ENCODE data around the gene AFAP1L2. TPM values are rescaled to one million over a fixed set of nuclear protein-coding genes. Genes with fewer than 3 reads are reported as not detected.

AFAP1L2 gene, protein sequence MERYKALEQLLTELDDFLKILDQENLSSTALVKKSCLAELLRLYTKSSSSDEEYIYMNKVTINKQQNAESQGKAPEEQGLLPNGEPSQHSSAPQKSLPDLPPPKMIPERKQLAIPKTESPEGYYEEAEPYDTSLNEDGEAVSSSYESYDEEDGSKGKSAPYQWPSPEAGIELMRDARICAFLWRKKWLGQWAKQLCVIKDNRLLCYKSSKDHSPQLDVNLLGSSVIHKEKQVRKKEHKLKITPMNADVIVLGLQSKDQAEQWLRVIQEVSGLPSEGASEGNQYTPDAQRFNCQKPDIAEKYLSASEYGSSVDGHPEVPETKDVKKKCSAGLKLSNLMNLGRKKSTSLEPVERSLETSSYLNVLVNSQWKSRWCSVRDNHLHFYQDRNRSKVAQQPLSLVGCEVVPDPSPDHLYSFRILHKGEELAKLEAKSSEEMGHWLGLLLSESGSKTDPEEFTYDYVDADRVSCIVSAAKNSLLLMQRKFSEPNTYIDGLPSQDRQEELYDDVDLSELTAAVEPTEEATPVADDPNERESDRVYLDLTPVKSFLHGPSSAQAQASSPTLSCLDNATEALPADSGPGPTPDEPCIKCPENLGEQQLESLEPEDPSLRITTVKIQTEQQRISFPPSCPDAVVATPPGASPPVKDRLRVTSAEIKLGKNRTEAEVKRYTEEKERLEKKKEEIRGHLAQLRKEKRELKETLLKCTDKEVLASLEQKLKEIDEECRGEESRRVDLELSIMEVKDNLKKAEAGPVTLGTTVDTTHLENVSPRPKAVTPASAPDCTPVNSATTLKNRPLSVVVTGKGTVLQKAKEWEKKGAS
- polyA plus RNA-seq (ENCODE audit: insufficient read length): 39.1 TPM
- long read RNA-seq, donor 1, partial matches to known transcripts: 5 of 6 reads
- long read RNA-seq, donor 1, other reads (novel, unspliced or antisense): 0 of 6 reads
- long read RNA-seq, donor 2, partial matches to known transcripts: 11 of 12 reads
- long read RNA-seq, donor 2, other reads (novel, unspliced or antisense): 0 of 12 reads
- long read RNA-seq, donor 3, partial matches to known transcripts: 11 of 11 reads
- long read RNA-seq, donor 3, other reads (novel, unspliced or antisense): 0 of 11 reads
- long read RNA-seq, donor 4, partial matches to known transcripts: 0 of 1 reads
- long read RNA-seq, donor 4, other reads (novel, unspliced or antisense): 0 of 1 reads
- long read RNA-seq, donor 5, partial matches to known transcripts: 0 of 5 reads
- long read RNA-seq, donor 5, other reads (novel, unspliced or antisense): 0 of 5 reads
- long read RNA-seq, donor 6, partial matches to known transcripts: 6 of 6 reads
- long read RNA-seq, donor 6, other reads (novel, unspliced or antisense): 0 of 6 reads
- long read RNA-seq, donor 7, partial matches to known transcripts: 5 of 12 reads
- long read RNA-seq, donor 7, other reads (novel, unspliced or antisense): 0 of 12 reads
- long read RNA-seq, donor 8, partial matches to known transcripts: 0 of 3 reads
- long read RNA-seq, donor 8, other reads (novel, unspliced or antisense): 0 of 3 reads

DNA sequence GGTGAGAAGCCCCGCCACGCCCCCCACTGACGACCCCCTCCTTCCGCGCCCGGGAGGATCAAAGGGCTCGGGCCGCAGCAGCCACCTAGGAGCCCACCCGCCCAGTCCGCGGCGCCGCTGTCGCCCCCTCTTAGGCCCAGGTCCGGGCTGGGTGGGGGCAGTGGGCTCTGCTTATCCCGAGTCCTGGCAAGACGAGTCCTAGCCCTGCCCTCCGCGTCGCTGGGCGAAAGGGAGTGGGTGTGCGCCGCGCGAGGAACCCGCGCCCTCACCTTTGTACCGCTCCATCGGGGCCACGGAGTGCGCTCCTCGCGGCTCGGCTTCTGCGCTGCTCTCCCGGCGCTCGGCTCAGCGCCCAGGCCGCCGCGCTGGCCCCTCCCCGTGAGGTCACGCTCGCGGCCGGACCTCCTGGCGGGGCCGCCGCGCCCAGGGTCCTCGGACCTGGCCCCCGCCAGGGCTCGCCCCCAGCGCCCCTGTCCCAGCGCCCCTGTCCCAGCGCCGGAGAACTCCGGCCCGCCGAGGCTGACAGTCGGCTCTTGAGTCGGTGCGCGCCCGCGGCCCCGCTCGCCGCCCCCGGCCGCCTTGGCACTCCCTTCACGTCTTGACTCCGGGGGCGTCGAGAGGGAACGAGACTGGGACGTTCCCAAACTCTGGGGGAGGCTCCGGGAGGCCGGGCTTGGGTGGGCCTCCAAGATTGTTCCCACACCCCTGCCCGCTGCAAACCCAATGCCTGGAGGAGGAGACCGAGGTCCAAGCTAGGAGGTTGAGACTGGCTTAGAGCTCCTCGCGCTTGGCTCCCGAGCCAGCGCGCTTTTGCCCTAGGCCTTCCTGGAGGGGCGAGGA lies at the start of gene AFAP1L2:
Gene AFAP1L2, minus strand, starts transcription at position 332 of the 840 bp plus-strand sequence. Its CDS starts 47 bp downstream, at position 285.
- DNase-seq: no peak

DNA sequence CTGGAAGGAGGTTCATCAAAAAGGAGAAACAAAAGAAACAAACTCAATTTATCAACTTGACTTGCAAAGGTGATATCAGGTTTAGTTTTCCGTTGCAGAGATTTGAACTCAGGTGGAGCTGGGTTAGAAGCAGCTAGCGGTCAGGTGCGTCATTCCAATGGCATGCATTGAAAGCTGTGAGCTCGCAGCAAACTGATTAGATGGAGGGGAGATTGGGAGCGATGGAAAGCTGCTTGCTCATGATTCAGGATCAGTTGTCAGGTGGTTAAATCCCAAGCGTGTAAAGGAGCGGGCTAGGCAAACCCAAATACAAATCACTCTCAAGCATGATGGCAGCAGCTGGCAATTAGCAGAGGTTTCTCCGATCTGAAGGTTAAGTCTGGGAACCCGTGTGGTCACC lies 49.3 kb upstream of the AFAP1L2 start:
- DNase-seq: no peak

DNA sequence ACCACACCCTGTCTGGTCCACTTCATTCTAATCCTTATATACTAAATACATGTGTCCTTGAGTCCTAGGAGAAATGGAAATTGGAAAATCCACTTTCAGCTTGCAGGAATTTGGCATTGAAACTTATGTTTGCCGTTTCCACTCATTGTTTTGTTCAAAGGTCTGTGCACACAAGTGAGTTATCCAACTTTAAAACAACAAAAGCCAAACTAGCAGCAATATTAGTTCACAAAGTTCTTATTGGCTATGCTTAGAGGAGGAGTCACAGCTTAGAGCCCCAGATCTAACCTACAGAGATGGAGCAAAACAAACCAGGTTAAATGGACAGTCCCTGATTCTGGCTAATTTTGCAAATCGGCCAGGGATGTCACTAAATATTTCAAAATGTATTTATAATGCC lies 44.6 kb upstream of the AFAP1L2 start:
- DNase-seq: no peak

DNA sequence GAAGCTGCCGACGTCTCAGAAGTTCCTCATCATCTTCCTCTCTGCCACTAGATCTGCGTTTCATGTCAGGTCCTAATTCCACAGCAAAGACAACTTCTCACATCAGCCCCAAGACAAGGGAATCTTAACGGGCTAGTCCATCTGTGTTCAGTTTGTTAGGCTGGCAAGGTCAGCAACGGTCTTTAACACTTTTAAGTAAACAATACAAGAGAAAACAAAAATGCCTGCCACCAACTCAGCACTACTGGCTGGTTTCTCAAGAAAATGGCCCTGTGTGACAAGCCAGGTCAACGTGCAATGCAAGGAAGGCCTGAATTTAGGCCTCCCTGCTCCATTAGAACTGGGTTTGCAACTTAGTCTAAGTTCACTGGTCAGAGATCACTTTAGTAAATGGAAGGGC lies 41.0 kb upstream of the AFAP1L2 start:
- no peak for DNase-seq

DNA sequence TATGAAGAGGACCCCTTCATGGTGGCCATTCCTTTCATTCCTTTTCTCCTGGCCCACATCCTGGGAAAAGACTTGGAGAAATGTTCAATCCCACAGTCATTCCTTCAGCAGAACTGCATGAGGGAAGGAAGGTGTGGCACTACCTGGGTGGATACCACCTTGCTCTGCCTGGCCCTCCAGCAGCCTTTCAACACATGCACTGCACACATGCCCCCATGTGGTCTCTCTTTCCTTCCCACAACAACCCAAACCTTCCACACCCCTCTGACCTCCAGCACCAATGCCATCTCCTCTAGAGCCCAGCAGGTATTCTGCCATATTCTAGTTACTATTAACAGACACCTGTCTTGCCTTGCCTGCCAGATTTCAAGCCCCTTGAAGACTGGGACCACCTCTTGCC lies 40.5 kb upstream of the AFAP1L2 start:
- no peak for DNase-seq

DNA sequence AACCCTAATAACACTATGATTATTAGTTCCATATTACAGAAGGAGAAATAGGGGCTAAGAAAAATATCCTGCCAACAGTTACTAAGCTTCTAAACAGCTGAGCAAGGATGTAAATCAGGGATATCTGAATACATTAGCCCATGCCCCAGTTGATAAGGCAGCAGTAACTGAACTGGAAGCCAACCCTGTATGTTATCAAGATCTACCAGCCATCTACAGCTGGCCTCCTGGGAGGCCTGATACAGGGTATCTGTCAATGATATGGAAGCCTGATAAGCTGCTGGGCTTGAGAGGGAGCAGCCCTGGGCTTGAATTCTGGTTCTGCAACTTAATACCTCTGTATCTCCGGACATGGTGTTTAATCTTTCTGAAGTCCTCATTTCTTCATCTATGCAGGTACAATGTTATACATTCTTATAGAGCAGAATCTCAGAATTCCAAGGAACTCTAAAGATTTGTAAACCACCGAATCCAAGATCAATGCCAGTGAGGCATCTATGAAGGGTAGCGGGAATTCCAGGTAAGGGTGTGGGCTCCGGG lies 37.9 kb upstream of the AFAP1L2 start:
- DNase-seq: no peak

DNA sequence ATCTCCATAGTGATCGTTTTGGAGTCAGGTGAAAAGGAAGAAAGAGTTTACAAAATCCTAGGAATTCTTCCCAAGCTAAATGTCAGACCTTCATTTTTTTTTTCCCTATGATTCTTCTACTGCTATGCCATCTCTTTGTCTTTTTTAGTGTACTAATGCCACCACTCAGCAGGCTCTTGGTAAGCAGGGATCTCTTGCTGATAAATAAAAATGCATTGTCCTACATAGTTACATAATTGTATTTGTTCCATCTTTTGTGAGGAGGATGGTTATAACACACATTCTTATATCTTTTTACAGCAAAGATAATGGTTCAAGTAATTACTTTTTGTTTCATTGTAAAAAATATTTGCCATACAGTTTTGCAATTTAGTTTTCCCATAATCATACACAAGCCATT lies 36.8 kb upstream of the AFAP1L2 start:
- DNase-seq: no peak

DNA sequence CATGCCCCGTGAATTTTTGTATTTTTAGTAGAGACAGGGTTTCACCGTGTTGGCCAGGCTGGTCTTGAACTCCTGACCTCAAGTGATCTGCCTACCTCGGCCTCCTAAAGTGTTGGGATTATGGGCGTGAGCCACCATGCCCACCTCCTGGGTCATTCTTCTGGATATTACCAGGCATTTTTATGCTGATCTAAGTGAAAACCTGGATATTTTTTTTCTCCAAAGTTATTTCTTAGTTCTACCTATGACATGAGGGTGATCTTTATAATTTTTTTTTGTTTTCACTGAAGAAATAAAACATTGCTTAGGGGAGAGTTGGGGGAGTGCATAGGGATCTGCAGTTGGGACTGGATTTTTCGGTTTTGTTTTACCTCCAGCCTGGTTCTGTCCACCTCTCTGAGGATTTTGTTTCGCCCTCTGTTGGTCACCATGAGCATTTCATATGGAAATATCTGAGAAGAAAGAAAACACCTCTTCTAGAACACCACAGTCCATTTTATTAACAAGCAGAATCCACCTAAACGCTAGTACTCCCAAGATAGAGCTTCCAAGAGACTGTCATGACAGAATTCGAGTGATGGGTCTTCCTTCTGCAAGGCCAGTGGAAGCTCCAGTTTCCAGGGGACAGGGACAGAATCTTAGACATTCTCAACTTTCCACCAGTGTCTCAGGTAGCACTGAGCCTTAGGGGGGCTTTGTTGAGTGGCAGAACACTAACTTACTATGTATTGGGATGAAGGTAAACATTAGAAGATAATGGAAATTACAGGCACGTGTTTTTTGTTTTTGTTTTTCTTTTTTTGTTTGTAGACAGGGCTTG lies 33.4 kb upstream of the AFAP1L2 start:
- no peak for DNase-seq

DNA sequence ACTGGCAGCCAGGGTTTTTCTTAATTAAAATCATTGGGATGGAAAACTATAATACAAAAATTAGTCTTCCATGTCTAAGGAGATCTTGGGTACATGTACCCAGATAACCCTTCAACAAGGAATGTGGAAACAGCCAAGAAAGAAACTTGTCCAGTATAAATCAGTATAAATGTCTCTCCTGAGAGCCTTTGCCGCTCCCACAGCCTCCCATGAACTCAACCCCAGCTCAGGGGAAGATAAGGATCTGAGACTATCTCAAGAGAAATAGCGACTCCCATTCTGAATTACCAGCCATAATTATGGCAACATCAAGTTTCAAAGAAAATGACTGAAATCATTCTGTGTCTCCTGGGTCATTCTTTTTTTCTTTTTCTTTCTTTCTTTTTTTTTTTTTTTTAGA lies 32.6 kb upstream of the AFAP1L2 start:
- DNase-seq: no peak

DNA sequence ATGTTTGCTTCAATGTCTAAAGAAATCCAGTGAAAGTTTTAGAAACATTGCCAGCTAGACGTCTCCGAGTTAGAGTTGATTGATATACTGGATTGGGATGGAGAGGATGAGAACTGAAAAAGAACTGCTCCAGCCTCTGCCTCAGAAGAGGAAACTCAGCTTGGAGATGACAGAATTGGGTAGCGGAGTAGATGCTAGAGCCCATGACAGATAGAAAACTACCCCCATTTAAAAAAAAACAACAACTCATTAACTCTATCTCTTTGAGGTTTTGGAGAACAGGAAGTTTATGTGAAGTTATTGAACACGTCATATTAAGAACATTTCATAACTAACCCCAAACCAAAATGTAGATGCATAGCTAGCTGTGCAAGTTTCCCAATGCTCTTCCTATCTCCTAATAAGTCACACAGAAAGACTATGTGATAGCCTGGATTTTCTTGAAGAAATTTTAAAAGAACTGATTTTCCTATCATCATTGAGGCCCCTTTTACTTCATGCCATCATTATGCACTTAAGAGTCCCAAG lies 28.3 kb upstream of the AFAP1L2 start:
- DNase-seq: no peak

DNA sequence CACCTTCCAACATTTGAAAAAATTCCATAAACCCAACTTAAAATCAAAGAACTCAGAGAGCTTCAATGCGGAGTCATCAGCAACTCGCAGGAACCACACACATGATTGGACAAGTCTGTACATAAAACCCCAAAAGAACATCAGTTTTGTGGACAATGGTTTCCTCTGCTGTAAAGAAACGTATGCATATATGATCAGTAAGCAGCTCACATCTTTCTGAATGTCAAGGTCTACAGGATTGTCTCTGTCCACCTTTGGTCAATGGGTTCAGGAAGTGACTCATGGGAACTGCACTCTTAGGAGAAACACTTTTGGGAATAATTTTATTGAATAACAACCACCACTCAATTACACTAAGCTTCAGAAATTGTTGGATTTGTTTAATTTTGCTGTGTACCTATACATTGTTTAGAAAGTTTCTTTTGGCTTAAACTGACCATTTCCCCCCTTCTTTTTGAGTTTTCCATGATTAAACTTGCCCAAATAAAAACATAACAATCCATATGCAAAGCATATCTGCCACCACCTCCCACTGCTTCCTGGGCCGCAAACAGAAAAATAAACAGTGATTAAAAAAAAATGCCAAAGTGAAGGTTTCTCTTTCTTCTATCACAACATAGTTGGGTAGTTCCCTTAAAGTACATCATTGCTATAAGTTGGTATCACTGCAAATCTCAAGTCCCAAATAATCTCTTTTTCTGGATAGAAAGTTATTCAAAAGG lies 27.3 kb upstream of the AFAP1L2 start:
- DNase-seq: no peak

DNA sequence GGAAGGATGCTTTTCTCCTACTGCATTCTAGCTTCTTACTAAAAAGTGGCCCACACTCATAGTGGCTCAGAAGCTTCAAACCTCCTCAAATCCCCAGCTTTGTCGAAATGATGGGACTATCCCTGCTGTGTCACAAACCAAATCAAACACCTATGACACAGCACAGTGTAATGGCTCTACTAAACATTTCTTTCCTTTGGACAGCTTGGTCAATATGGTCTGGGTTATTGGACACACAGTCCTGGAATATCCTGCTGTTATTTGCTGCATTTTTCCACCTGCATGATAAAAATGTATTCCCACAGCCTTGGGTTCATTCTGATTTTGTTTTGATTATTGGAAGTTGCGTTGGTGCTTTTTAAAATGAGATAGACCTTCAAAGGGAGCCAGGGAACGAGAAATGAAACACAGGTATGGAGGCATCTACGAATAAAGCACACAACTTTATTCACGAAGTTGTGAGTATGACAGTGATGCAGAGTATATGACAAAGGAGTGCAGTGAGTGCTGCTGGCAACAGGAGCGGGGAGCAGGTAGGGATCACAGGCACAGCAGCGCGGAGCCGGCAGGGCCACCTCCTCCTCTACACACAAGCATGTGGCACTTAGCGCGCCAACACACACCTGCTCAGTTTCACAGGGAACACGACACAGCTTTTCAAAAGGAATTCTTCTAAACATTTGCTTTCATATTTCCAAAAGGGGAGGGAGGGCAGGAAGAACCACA lies 26.5 kb upstream of the AFAP1L2 start:
- DNase-seq: no peak

DNA sequence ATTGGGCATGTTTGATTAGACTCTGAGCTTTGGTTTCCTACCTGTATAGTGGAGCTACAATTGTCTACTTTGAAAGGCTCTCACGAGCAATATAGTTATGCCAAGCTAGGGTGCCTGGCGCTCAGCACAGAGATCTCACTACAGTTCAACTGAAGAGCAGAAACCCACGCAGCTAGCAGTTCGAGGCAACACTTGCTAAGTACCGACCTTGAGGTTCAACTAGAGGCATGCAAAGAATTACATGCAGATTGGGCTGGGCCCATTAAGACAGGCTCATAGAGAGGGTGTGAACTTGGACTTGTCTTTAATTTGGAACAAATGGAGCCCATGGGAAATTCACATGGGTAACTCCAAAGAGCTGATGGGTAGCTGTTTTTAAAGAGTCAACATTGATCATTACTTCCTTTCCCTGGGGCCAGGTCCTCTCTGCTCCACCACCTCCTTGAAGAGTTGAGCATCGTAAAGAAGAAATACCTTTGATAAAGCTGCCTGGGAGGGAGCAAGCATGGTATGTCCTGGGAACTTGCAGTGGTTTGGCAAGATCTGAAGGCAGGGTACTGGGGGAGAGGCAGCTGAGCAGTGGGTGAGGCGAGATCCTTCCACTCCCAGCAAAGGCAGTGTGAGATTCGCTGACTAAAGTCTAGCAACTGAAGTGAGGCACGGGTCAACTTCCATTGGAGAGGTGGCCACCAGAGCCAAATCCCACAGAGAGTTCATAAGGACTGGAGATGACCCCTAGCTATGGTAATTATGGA lies 25.5 kb upstream of the AFAP1L2 start:
- DNase-seq: no peak

DNA sequence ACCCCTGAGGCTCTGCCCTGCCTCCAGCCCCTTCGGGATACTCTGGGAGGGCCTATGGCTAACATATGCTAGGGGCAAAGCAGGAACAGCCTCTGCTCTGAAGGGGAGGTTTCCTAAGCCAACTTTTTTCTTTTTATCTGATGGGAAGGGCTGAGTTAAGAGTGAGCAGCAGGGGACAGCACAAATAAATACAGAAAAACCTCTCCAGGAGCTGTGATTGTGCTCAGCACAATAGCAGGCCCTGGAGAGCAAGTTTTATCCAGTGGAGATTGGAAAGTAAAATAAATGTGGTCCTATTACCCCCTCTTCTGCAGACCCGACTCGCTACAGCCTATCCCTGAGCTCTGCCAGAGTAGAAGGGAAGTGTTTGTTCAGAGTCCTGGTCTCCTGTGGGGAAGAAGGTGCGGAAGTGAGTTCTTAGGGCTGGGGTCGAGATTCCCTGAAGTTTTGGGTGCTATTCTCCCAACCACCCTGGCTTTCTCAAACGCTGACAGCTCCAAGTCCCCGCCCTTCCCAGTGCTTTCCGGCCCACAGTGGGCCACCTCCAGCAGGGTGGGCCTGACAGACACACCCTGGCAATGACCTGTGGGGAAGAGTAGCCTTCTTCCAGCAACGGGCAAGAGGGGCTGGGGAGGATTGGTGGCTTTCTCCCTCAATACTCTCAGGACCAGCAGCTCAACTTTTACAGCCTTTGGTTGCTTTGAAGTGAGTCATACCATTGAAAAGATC lies 23.0 kb upstream of the AFAP1L2 start:
- DNase-seq: no peak

DNA sequence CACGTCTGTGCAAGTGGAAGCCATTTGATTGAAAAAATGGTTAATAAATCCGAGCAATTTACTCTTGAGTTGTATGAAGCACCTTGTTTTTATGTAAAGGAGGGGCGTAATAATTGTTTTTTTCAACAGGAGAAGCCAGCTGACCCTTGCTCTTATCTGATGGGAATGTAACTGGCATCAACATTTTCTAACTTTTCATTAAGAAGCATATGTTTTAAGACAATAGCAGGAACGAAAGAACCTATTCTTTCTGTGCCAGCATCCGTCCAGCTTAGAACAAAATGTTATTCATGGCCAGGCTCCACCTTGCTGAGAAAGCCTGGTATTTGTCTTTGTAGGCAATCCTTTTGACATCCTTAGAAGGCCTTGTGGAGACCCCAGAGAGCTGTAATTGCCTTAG lies 22.2 kb upstream of the AFAP1L2 start:
- no peak for DNase-seq

DNA sequence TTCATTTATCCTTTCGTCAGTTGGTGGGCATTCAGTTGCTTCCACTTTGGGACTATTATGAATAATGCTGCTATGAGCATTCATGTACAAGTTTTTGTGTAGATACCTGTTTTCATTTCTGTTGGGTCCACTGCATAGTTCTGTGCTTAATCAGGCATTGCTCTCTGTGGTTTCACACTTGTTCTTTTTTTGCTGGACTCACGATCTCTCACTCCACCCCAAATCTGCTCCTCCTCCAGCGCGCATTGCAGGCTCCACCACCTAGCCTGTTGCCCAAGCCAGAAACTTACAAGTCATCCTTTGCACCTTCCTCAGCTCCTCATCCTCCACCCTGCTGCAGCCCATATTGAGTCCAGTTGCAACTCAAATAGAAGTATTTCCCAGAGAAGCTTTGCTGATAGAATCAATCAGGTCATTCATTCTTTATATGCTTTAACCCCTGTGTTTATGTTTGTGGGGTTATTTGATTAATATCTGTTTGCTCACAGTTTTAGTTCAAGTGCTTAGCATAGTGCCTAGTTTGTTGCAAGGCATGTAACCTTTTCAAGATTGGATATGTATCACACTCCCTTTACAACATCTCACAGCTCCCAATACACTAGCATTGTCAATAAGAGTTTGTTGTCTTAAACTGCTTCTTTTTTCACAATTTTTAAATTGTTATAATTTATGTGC lies 16.6 kb upstream of the AFAP1L2 start:
- DNase-seq: no peak

Data from left kidney (tissue), 8 donors.